GM13976 (cell line): Measurements from ENCODE around the gene GMPR.

Source experiments
- DNase-seq: peaks from one replicate; pipeline ENCODE4 v3.0.0; 2012; ENCODE audit warnings: low spot score
- in situ Hi-C: fragments of 300-500 bp; cut with MboI; formaldehyde crosslinking; loops from one replicate; pipeline ENCODE4 v1.12.0; 2022; ENCODE audit warnings: low sequenced_read_pairs, mixed read lengths, inconsistent platforms; ENCODE audit not compliant: unreplicated experiment
- TF ChIP-seq, protein P1 (sequence below): IDR thresholded peaks from 2 replicates; pipeline ENCODE4 v1.5.1; 2012; ENCODE audit warnings: borderline replicate concordance, mild to moderate bottlenecking; ENCODE audit not compliant: insufficient read depth; ENCODE audit errors: extremely low read depth, missing control alignments, control extremely low read depth

Gene GMPR

DNA sequence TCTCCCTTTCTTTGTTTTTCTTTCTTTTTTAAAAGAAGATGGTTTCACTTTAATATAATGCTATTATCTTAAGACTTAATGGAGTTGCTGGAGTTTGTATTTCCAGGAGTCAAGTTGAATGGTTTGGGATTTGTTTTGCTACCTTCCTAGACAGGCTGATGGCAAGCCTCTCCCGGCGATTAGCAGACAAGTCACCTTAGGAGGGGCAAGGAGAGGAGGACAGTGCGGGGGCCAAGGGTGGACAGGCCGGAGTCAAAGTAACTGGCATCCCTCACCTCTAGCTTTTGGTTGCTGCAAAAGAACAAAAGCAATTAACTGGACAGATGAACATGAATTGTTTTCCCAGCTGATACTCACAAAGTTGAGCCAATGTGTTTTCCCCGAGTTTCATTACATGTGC lies 57.1 kb downstream of the GMPR start:
- in situ Hi-C loops: no loop called here
- TF ChIP-seq, protein P1, sequence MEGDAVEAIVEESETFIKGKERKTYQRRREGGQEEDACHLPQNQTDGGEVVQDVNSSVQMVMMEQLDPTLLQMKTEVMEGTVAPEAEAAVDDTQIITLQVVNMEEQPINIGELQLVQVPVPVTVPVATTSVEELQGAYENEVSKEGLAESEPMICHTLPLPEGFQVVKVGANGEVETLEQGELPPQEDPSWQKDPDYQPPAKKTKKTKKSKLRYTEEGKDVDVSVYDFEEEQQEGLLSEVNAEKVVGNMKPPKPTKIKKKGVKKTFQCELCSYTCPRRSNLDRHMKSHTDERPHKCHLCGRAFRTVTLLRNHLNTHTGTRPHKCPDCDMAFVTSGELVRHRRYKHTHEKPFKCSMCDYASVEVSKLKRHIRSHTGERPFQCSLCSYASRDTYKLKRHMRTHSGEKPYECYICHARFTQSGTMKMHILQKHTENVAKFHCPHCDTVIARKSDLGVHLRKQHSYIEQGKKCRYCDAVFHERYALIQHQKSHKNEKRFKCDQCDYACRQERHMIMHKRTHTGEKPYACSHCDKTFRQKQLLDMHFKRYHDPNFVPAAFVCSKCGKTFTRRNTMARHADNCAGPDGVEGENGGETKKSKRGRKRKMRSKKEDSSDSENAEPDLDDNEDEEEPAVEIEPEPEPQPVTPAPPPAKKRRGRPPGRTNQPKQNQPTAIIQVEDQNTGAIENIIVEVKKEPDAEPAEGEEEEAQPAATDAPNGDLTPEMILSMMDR: no peak
- no peak for DNase-seq

DNA sequence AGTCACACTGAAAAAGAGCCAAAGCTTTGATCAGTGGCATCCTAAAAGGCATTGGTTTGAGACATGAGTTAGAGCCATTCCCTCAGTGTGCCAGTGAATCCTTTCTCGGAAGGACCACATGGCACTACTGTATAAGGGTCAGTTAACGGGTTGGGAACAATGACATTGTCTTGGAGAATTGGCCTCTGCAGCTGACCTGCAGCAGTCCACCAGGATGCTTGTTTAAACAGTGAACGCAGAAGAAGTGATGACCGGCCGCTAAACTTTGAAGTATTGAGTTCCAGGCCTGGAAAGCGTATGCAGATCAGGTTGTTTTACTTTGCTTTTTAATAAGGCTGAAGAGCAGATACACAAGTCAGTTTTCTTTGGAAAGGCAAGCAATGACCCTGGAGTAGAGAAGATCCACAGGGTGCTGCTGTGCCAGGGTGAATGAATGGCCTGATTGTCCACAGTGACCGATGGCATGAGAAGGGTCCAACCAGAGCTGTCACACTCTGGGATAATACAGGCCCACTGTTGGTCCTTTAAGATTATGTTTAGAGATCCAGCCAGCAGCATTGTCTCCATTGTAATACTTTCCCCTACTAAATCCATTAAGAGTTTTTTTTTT lies 57.8 kb downstream of the GMPR start:
- in situ Hi-C loops: no loop called here
- DNase-seq: no peak
- TF ChIP-seq, protein P1: no peak

DNA sequence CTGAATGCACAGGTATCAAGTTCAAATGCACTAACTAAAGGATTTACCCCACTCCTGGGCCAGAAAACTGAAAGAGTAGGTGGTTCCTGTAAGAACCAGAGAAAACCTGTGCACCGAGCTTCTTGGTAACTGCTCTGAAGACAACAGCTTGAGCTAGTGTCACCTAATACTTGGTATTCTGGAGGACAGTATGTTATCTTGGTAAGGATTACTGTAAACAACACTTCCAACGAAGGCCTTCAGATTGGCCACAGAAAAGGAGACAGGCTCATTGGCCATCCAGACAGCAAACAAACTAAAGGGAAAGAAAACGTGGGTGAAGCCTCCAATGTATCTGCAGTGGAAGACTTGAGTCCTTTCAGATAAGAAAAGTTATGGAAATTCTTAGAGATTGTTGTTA lies 61.5 kb downstream of the GMPR start:
- TF ChIP-seq, protein P1: no peak
- no peak for DNase-seq
- in situ Hi-C loops: no loop called here

DNA sequence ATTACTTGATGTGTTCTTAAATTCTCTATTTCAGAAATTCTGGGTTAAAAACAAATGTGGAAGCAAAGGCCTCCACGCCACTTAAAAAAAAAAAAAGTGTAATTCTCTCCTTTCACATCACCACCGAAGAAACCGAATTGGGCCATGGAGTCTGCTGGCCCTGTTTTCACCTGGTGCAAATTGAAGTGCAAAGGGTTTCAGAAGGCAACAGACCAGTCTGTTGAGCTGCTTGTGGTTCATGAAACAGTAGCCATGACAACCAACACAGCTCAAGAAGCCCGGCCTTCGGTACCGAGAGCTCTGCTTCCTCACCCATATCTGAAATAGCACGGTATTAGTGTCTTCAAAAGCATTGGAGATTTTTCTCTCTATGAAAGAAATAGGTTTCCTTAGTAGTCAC lies 63.1 kb downstream of the GMPR start:
- in situ Hi-C loops: no loop called here
- DNase-seq: peak; percentile 61
- TF ChIP-seq, protein P1: no peak

DNA sequence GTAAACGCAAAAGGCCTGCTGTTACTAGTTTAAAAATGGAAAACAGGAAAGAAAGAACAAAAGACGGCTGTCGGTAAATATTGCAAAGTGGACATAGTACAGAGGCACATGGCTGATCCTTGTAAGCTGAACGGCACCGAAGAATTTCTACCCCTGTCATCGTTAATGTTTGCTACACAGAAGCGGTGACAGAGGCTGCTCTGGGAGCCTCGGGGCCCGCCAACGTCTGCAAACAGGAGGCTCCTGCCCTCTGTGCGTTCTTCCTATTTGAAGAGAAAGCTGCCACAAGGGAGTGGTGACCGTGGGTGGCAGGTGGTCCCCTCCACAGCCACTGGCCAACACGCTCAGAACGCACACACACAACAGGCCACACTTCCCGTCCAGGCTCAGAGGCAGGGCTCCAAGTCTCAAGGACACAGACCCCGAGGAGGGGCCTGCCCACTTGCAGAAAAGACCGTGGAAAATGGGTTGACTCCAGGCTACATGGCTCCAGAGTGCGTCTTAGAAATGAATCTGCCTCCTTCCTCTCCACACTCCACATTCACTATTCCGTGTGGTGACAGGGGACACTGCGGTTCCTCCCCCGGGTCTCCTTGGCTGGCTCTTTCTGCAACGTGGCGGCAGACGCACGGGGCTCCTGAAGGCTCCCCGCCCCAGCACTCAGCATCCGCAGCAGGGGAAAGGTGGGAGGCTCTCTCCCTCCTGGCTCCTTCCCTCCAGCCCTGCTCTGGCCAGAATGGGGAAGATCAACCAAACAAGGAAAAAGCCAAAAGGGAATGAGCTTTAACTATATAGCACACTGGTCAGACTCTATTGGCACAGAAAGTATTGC lies 64.5 kb downstream of the GMPR start:
- in situ Hi-C loops: no loop called here

DNA sequence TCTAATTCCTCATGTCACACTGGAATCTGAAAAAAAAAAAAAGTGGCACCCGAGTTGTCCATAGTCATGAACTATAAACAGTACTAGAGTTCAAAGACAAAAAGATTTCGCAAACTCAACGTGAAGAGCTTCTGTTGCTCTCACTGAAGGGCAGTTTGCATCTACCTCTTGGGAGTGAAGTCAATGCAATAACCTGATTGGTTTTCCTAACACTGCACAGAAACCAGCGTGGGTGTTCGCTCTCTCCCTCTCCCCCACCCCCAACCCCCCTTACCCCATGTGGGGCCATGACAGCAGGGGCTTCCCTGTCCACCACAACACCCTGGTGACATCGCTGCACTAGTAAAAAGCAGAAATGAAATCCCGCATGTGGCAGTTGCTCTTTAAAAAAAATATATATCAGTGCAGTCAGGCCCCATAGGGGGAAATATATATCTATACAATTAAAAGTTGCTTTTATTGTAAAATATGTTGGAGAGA lies 66.9 kb downstream of the GMPR start:
- DNase-seq: peak; percentile 90
- in situ Hi-C loops: no loop called here
- TF ChIP-seq, protein P1: no peak

More for the DNA sequence above, 64.5 kb downstream of the GMPR start:
- TF ChIP-seq, protein P1: no peak
- DNase-seq: no peak
